ENCODE results near the gene LILRB5. TPM values are rescaled to one million over a fixed set of nuclear protein-coding genes. Genes with fewer than 3 reads are reported as not detected.
"Not testable (repeated sequence)": the region's sequence is repeated elsewhere in the genome, so short reads cannot be mapped to it uniquely, and the experiment has no call there.

Gene LILRB5
- total RNA-seq, 4 donors from 2014 or later: 12.5 to 17.5 (median 15.1) TPM

DNA sequence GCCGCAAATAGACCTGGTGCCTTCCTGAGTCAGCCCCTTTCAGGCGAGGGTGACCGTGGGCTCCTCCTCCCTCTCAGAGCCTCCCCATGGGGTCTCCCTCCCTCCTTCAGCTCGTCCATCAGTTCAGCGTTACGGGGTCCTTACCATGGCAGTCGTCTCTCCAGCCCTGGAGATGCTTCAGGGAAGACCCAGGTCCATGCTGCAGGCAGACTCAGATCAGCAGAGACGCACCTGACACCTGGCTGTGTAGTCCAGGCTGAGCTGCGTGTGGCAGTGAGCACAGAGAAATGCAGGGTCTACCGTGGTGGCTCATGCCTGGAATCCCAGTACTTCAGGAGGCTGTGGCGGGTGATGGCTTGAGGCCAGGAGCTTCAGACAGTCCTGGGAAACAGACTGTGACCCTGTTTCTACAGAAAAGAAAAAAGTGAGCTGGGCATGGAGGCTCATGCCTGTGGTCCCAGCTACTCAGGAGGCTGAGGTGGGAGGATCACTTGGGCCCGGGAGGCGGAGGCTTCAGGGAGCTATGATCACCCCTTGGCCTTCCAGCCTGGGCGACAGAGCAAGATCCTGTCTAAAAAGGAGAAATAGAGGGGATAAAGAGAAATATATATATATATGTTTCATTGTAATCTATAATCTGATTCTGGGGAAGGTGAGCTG is 33.7 kb downstream of the LILRB5 start:
- ATAC-seq: peak; percentile 15
- not testable (repeated sequence) for H3K9me3 ChIP-seq, H3K4me1 ChIP-seq, H3K4me3 ChIP-seq, H3K36me3 ChIP-seq, H3K27ac ChIP-seq
- 31 to 51% methylated on average over 6 to 7 of the region's 14 CpGs for WGBS, 2 donors (ENCODE audit: low coverage in 1 of 2)
- H3K27me3 ChIP-seq: peaks cover 45% of the 10 kb centered on the region

DNA sequence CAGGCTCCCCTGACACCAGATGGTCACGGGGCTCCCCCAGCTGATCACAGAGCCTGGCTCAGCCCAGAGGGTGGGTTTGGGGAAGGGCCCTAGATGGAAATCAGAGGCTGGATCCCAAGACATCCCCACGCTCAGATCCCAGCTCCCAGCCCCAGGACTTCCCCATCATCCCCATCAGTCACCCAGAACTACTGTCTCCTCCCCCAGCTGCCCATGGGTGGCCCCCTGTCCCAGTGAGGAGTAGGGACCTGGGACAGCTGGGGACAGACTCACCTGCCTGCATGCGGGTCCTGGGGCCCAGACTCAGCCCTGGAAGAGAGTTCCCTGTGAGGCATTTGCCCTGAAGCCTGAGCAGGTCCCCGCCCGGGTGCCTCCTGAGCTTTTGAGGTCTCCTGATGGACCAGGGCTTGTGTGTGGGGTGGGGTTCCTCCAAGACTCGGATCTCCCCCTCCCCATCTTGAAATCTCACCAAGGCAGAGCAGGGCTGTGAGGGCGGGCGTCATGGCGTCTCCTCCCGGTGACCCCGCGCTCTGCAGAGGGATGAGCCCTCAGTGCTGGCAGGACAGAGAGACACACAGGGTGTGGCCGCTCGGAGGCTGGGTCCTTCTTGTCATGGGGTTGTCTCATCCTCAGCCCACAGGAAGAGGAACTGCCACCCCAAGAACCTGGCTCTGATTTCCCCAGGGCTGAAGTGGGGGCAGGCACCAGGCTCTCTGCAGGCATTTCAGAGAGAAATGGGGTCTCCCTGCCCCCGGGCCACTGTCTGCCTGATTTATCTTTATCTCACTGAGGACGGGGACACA is 34.4 kb downstream of the LILRB5 start, which contains the start of gene LILRB3:
Gene LILRB3, minus strand, starts transcription at position 534 of the 803 bp plus-strand sequence. Its CDS starts 31 bp downstream, at position 503.
- H3K4me3 ChIP-seq: peak within 1 kb of the TSS in 1 of 2 donors; percentile 19
- peak; percentile 65 for ATAC-seq
- WGBS, 2 donors (ENCODE audit: low coverage in 1 of 2): 39 to 50% methylated on average over 2 to 4 of the region's 16 CpGs
- H3K4me1 ChIP-seq, H3K36me3 ChIP-seq, H3K9me3 ChIP-seq: not testable (repeated sequence)
- H3K27ac ChIP-seq: peak within 1 kb of the TSS in 1 of 4 donors; percentile 25
- H3K27me3 ChIP-seq: peaks cover 45% of the 10 kb centered on the region

DNA sequence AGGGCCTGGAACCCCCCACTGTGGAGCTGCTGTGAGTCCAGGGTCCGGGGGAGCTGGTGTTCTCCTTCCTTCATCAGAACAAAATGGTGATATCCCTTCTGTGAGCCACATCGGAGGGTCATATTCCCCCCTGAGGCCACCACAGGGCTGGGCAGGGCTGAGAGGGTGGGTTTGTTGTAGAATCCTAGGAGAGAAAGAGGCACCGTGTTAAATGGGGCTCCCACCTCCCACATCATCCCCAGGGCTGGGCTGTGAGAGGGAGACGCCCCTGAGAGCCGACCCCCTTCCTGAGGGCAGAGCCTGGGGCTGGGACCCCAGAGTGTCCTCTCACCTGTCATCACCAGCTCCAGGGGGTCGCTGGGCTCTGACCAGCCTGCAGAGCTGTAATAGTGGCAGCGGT is 35.1 kb downstream of the LILRB5 start:
- not testable (repeated sequence) for H3K27ac ChIP-seq, H3K4me3 ChIP-seq, H3K9me3 ChIP-seq, ATAC-seq, H3K4me1 ChIP-seq, H3K36me3 ChIP-seq
- H3K27me3 ChIP-seq: peaks cover 45% of the 10 kb centered on the region
- WGBS, 2 donors (ENCODE audit: low coverage in 1 of 2): no CpG with 5 or more reads among the region's 7 CpGs

DNA sequence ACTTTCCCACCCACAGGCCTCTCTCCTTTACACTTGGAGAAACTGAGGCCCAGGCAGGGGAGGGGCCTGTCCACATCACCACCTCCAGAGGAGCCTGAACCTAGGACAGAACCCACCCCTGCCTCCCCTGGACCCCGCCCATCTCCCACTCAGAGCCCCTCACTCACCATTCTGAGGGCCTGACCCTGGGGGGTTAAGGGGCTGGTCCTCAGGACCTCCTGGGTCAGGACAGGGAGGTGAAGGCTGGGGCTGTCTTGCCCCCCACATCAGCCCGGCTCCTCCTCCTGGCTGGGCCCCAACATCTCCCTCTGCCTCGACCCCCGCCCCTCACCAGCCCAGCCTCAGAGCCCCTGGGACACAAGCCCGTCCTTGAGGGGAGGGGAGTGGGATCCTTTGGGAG is 37.4 kb downstream of the LILRB5 start:
- not testable (repeated sequence) for H3K27ac ChIP-seq, H3K9me3 ChIP-seq, ATAC-seq, H3K36me3 ChIP-seq, H3K4me1 ChIP-seq, H3K4me3 ChIP-seq
- peaks cover 39% of the 10 kb centered on the region for H3K27me3 ChIP-seq
- WGBS, 2 donors (ENCODE audit: low coverage in 1 of 2): no CpG with 5 or more reads among the region's 5 CpGs

DNA sequence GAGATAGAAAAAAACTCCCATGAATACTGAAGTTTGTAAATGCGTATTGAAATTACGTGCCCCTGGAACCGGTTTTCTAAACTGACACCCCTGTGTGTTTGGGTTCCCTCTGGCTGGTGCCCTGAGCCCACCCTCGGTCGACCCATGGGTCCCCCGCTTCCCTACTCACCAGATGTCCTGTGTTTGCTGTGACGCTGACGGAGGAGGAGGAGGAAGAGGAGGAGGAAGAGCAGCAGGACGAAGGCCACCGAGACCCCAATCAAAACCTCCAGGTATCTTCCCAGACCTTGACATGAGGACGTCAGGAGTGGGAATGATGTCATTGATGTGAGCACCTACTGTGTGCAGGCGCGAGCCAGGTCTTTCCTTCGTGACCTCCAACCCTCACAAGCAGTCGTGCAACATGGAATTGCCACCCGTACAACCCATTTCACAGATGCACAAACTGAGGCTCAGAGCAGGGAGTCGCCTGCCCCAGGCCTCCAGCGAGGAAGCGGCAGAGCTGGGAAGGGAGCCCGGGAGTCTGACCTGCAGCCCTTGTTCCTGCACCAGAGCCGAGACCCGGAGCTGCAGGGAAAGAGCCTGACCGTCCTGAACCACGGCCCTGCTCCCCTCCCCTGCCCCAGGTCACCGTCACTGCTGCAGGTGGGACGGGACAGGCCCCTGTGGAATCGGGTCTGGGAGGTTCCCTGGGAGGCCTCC is 38.0 kb downstream of the LILRB5 start:
- no peak for TF ChIP-seq EP300 (IDR thresholded peaks at IDR 0.05)
- no peak for TF ChIP-seq POLR2A (IDR thresholded peaks at IDR 0.05)
- TF ChIP-seq POLR2AphosphoS5 (IDR thresholded peaks at IDR 0.05): no peak
- TF ChIP-seq, protein P1, sequence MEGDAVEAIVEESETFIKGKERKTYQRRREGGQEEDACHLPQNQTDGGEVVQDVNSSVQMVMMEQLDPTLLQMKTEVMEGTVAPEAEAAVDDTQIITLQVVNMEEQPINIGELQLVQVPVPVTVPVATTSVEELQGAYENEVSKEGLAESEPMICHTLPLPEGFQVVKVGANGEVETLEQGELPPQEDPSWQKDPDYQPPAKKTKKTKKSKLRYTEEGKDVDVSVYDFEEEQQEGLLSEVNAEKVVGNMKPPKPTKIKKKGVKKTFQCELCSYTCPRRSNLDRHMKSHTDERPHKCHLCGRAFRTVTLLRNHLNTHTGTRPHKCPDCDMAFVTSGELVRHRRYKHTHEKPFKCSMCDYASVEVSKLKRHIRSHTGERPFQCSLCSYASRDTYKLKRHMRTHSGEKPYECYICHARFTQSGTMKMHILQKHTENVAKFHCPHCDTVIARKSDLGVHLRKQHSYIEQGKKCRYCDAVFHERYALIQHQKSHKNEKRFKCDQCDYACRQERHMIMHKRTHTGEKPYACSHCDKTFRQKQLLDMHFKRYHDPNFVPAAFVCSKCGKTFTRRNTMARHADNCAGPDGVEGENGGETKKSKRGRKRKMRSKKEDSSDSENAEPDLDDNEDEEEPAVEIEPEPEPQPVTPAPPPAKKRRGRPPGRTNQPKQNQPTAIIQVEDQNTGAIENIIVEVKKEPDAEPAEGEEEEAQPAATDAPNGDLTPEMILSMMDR (IDR thresholded peaks at IDR 0.05): no peak
- peaks cover 38% of the 10 kb centered on the region for H3K27me3 ChIP-seq
- H3K4me1 ChIP-seq: no peaks in the 10 kb centered on the region
- no peak overlapping the region for H3K4me3 ChIP-seq
- no peaks in the 10 kb centered on the region for H3K9me3 ChIP-seq
- ATAC-seq: no peak
- no peaks in the 10 kb centered on the region for H3K36me3 ChIP-seq
- 80 to 82% methylated on average over 5 to 12 of the region's 27 CpGs for WGBS, 2 donors (ENCODE audit: low coverage in 1 of 2)
- no peak overlapping the region for H3K27ac ChIP-seq

DNA sequence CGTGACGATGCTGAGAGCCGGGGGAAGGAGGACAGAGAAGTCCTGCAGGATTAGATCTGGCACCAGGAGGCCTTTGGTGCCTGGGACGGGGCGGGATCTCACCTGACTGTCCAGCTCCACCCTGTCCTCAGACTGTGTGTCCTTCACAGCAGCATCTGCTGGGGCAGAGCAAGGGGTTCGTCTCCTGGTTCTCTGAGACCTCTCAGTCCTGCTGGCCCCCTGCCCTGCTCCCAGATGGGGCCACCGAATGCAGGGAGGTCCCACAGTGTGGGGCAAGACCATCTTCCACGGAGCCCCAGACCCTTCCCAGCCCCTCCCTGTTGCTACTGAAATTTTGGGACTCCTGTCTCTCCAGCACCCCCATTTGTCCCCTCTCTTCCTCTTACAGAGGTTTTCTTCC is 38.8 kb downstream of the LILRB5 start:
- WGBS, 2 donors (ENCODE audit: low coverage in 1 of 2): 37 to 65% methylated on average over 2 to 4 of the region's 8 CpGs
- no peaks in the 10 kb centered on the region for H3K36me3 ChIP-seq
- TF ChIP-seq POLR2AphosphoS5 (IDR thresholded peaks at IDR 0.05) (no peak), POLR2A (IDR thresholded peaks at IDR 0.05) (no peak), EP300 (IDR thresholded peaks at IDR 0.05) (no peak)
- TF ChIP-seq, protein P1 (IDR thresholded peaks at IDR 0.05): no peak
- H3K27me3 ChIP-seq: peaks cover 29% of the 10 kb centered on the region
- no peaks in the 10 kb centered on the region for H3K4me1 ChIP-seq
- no peaks in the 10 kb centered on the region for H3K9me3 ChIP-seq
- H3K4me3 ChIP-seq: no peak overlapping the region
- ATAC-seq: no peak
- H3K27ac ChIP-seq: no peak overlapping the region

DNA sequence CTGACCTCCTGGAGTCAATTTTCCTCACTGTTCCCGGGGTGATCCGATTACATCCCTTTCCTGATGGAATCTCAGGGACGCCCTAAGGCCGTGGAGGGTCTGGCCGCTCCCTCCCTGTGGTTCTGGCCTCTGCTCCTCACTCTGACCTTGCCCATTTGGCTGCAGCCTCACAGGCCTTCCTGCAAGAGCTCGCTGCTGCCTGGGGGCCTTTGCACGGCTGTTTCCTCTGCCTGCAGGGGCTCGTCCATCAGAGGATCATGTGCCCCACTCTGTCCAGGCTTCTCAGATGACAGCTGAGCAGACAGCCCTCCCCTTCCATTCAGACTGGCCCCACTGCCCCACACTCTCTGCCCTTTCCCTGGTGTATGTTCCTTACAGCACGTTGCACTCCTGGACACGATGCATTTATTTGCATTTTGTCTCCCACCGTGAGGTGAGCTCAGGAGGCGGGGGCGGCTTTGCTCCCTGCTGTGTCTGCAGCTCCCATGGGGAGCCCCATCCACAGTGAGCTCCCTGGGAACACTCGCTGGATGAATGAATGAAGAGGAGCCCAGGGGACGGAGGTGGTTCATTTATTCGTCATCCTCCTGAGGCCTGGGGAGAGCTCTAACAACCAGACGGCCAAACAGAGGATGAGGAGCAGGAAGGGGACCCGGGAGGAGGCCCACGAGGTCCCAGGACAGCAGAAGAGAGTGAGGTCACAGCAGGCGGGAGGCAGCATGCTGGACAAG is 39.4 kb downstream of the LILRB5 start:
- not testable (repeated sequence) for H3K4me3 ChIP-seq, H3K36me3 ChIP-seq, ATAC-seq, H3K4me1 ChIP-seq, H3K9me3 ChIP-seq, H3K27ac ChIP-seq
- H3K27me3 ChIP-seq: peaks cover 24% of the 10 kb centered on the region
- 35% methylated on average over 5 of the region's 20 CpGs; no CpG with 5 or more reads in 1 of the 2 donors for WGBS, 2 donors (ENCODE audit: low coverage in 1 of 2)

Data from gastroesophageal sphincter (tissue), 4 donors.